ENCODE data around the gene IVD.

Gene IVD

DNA sequence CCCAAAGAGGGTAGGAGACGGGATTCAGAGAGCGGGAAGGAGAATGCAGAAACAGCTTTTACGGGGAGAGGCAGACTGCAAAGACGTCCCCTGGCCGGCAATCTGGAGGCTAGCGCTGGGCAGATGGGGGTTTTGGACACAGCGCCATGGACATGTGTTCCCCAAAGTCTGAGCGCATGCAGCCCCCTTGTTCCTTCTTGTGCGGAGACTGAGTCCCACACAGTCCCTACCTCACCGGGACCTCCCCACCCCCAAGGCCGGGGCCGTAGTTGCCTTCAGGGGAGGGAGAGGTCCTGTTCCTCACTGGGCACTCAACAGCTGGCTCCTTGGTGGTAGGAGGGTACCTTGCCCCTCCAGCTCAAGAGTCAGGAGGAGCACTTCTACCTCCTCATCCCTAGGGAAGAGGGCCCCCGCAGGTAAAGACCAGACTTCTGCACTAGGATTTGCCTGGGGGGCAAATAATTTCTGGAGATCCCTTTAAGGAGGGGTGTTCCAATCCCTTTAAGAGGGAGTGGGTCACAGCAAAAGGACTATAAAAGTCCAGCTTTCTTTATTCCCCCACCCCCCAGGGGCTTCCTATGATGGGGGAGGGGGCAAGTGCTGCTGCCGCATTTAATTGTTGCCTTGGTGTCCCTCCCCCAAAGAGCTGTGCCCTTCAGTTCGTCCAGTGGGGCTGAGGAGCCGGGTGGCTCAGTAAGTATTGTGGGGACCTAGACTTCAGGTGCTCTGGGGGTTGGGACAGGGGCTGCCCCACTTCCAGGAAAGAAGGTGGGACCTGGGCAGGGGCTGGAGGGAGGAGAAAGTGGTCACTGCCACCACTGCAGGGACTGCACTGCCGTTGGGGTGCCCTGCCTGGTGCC, 31.5 kb downstream of the IVD start:
- DNase-seq (ENCODE audit: extremely low read depth in 1 of 2, low read depth in 1 of 2), result no peak

DNA sequence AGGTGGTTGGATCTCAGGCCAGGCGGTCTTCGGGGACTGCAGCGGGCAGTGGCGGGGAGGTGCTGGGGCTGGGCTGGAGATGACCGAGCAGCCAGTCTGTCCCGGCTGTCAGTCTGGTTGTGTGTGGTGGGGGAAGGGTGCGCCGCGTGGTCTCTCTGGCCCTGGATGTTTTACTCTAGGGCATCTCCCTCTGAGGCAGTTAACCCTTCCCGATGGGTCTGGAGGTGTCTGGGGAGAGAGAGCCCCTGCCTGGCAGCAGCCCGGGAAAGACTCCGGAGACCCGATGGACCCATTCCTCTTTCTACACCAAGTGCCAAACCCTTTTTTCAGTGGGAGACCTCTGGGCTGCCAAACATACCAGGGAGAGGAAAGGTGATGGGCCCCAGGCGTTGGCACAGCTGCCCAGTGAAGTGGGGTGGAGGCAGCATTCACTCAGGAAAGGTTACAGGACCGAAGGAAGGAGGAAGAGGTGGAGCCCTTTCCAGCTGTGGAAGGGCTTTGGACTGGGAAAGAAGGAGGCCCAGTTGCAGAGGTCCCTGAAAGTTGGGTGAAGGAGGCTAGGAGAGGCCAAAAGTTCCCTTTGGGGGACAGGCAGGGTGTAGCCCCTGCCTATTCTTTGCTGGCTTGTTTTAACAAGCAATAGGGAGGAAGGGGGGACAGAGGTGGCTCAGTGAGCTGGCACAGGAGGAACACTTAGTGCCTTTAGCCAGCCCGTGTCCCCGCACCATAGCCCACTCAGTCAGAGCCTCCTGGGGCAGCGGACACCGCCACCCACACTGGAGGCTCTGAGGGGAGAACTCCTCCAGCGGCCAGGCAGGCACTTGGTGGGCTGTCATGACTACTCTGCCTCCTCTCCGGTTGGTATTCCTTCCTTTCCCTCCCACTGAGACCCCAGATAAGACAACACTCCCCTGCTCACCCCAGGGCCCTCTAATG, 32.4 kb downstream of the IVD start:
- DNase-seq (ENCODE audit: extremely low read depth in 1 of 2, low read depth in 1 of 2), result no peak

DNA sequence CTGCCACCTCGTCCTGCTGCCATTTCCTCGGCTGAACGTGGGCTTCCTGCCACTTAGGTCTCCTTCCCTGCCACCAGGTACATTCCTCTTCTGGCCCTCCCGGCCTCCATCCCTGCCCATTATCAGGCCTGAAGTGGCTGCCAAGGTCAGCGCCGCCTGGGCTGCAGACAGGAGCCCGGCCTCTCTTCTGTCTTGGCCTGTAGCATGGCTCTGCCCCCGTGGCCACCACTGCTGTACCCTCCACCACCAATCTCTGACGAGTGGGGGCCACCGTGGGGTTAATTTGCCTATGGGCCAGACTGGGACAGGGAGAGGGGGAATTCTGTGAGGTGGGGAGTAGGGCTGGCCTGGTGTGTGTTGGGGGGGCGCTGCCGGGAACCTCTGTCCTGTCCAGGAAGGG, 33.1 kb downstream of the IVD start:
- DNase-seq (ENCODE audit: extremely low read depth in 1 of 2, low read depth in 1 of 2), result no peak

DNA sequence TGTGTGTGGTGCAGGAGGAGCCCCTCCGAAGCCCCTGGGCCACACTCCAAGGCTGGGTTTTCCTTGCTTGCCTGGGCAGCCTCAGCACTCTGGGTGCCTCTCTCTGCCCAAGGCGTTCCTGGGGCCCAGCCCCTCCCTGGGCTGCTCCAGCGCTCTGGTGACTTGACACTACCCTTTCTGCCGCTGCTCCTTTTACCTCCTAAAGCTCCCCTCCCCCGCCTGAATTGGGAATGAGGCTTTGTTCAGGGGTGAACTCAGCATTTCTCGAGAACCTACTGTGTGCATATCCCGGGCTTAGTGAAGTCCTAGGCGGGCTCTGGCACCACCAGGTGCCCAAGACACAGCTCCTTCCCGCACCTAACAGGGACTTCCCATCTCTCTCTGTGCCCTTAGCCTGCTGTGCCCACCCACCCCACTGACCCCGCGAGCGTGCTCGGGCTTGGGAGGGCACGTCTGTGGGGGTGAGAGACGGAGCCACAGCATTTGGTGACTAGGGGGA, 33.9 kb downstream of the IVD start:
- no peak for DNase-seq (ENCODE audit: extremely low read depth in 1 of 2, low read depth in 1 of 2)

DNA sequence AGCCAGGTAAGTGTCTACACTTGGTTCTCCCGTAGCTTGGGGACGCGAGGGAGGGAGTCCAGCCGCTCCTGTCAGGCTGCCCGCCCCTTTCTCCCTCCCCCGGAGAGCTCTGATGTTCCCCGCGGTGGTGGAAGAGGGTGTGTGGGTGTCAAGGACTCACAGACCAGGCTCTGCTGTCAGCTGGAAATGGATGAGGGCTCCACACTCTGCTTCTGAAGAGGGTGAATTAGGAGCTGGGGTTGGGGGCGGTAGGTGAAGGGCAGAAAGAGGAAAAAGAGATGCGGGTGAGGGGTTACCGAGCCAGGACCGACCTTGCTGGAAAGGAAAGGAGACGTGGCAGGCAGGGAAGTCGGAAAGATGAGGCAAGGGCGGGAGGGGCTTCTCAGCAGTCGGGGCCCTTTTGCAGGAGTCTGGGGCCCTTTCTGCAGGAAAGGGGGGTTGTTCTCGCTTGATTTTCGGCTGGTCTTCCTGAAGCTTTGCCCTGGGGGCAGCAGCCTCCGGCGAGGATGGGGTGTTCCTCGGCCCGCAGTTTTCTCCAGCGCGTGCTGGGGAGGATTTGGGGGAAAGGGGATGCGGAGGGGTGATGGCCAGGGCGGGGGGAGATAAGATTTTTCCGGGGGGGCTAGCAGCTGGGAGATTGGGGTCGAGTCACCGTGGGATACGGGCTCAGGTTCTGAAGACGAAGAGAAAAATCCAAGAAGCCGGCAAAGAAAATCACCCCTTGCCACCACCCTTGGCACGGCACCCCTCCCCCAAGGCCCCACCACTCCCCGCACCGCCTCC, 34.6 kb downstream of the IVD start:
- no peak for DNase-seq (ENCODE audit: extremely low read depth in 1 of 2, low read depth in 1 of 2)

DNA sequence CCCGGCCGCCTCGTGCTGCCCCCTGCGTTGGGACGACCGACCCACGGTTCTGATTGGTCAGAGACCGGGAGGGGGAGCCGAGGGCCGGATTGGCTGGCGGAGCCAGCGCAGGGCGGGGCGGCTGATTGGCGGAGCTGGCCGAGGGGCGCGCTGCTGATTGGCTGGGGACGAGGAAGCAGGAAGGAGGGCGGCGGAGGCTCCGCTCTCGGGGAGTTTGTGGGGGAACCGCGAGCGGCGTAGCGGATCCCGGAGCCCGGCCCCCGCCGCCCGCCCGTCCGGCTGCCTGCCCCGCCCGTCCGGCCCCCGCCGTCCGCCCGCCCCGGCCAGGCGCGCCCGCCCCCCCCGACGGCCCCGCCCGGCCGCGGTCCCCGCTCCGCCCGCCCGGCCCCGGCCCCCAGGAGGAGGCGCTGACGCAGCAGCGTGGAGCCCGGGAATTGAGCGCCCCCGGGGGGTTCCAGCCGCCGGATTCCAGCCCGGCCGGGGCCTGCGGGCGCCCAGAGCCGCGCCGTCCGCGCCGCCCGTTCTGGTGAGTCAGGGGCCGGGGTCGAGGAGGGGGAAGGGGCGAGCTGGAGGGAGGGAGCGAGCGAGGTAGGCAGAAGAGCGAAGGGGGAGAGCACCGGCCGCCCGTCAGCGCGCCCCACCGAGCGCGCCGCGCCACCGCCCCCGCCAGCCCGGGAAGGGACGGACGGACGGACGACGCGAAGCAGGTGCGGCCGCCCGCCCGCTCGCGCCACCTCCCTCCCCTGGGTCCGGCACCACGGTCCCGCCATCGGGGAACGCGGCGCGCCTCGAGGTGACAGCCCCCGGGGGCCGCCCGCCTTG, 35.4 kb downstream of the IVD start, which contains the start of gene BAHD1:
Gene BAHD1 (plus strand): TSS at position 211 of the 822 bp plus-strand sequence. CDS start 17,512 bp downstream, outside the sequence.
- DNase-seq (ENCODE audit: extremely low read depth in 1 of 2, low read depth in 1 of 2), result peak; percentile 96 to 97

DNA sequence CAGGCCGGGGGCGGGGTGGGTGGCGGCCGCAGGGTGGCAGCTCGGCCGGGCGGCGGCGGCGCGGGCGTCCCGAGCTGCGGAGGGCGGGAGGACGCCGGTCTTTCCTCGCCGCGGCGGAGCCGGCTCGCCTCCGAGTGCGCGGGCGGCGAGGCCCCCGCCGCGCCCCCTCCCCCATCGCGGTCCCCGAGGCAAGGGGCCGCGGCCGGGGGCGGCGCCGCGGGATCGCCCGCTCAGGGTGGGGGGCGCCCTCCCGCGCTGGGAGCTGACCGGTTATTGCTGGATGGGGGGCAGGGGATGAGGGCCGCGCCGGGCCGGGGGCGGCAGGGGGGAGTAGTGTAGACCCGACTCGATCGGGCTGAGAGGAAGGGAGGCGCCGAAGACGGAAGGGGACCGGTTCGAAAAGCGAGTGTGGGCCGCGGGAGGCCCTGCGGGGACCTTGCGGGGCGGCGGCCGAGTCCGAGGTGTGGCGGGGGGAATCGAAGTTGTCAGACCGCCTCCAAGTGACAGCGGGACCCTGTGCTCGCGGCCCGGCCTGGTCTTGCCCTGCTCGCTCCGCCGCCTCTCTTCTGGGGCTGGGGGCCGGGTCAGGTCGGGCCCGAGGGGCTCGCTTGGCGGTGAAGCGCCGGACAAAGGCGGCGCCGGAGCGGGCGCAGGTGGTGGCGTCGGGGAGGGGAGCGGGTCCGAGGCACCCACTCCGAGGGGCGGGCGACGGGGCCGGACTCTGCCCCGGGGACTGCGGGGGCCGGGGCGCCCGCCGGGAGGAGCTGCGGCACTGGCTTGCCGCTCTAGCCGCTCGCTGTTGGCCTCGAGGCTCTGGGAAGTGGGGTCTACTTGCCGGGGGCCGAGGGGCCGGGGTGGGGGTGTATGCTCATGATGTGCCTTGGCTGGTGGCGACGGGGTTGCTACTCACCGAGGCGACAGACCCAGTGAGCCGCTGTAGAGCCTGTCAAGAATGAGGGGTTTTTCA, 36.3 kb downstream of the IVD start:
- no peak for DNase-seq (ENCODE audit: extremely low read depth in 1 of 2, low read depth in 1 of 2)

DNA sequence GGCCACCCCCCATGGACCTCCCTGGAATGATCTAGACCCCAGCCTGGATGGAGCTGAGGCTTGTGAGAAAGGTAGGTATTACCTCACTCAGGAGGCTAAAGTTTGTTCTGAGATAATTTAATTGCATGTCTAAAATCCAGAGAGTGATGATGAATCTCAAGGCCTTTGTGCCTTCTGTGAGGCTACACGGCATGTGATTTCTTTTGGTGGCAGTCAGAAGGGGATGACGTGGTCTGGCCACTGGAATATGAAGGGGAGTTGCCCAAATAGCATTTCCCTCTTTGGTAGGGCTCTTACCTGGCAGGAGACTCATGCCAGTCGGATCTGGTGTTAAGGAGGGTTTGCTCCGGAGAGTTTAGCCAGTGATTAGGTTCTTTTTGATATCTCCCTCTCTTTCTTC, 37.7 kb downstream of the IVD start:
- DNase-seq (ENCODE audit: extremely low read depth in 1 of 2, low read depth in 1 of 2), result no peak

DNA sequence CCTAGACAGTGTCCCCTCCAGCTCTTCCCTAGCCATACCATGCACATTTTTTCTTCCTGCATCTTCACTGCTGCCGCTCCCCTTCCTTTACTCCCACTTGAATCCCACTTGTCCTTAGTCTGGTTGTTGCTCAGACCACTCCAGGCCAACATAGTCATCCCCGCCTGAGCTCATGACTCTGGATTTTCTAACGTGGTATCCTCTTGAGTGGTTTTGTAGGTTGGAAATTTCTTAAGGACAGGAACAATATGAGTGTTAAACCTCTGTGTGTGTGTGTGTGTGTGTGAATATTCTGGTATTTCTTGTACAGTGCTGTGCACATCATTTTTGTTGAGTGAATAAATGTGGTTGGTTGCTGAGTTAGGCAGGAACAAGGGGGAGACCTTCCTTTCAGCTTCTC, 38.3 kb downstream of the IVD start:
- no peak for DNase-seq (ENCODE audit: extremely low read depth in 1 of 2, low read depth in 1 of 2)

DNA sequence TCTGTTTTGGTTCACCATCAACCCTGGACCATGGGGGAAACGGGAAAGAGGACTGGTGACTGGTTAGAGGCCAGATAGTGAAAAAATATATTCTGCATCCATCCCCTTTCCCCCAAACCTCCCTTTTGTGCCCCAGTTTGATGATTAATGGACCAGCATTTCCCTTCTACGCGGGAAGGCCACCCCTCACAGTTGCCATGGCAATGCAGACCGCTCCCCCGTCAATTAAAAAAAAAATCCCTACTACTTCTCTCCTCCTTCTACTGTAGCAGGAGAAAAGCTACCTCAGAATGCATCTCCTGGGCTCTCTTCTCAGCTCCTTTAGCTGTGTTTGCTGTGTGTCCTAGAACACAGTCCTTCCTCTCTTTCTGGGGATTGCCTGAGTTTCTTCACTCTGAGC, 39.1 kb downstream of the IVD start:
- no peak for DNase-seq (ENCODE audit: extremely low read depth in 1 of 2, low read depth in 1 of 2)

DNA sequence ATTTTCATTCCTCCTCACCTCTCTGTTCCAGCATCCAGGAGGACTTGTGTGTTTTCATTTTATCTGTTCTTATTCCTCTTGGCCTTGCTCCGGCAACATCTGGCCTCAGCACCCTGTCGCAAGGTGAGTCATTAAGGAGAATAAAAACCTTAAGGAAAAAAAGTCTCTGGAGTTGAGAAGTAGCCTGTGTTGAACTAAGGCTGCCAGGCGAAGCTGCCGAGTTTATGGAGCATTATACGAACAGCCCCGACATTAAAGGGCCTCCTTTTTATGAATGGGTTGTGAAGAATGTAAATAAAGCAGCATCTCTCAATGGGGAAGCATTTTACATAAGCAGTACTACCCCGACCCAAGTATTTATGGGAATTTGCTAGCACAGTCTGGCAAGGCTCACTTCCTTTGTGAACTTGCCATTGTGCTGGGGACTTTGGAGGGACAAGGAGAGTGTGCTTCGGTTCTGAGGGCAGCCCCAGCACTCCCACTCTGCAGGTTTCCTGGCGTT, 39.9 kb downstream of the IVD start:
- no peak for DNase-seq (ENCODE audit: extremely low read depth in 1 of 2, low read depth in 1 of 2)

DNA sequence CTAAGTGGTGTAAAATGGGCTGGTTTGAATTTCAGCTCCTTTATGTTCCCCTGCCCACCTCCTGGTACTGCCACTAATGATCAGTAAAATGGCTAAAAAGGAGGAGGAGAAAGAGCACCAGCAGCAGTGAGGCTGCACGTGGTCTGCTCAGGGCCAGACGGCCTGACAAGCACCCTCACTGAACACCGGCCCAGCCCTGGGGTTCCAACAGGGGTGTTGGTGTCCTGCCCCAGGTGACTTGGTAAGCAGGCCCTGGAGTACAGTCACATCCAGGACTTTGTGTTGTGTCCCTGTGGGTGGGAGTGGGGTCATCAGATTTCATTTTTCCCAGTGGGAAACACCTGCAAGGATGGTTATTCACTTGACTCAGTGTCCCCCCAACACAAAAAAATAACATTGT, 40.5 kb downstream of the IVD start:
- DNase-seq (ENCODE audit: extremely low read depth in 1 of 2, low read depth in 1 of 2), result no peak

DNA sequence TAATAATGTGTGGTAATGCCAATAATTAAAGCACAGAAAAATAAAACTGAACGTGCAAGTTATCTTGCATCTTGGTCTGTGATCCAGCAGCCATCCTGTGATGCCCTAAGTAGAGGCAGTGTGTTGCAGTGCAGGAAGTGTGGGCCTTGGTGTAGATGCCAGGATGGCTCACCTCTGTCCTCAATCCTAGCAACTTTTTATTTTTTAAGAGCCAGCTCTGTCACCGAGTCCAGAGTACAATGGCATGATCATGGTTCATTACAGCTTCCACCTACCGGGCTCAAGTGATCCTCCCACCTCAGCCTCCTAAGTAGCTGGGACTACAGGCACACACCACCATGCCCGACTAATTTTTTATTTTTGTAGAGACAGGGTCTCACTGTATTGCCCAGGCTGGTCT, 42.8 kb downstream of the IVD start:
- DNase-seq (ENCODE audit: extremely low read depth in 1 of 2, low read depth in 1 of 2), result no peak

DNA sequence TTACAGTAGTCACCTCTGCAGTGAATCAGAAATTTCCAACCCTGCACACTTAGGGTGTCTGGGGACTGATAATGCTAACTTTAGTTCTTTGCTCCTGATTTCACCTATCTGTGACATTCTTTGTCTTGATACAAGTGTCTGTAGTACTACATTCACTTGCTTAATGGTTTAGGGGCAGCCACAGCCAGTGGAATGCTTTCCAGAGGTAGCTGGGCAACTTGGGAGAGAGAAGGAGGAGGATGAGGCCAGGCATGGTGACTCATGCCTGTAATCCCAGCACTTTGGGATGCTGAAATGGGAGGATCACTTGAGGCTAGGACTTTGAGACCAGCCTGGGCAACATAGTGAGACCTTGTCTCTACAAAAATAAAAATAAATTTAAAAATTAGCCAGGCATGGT, 43.7 kb downstream of the IVD start:
- no peak for DNase-seq (ENCODE audit: extremely low read depth in 1 of 2, low read depth in 1 of 2)

DNA sequence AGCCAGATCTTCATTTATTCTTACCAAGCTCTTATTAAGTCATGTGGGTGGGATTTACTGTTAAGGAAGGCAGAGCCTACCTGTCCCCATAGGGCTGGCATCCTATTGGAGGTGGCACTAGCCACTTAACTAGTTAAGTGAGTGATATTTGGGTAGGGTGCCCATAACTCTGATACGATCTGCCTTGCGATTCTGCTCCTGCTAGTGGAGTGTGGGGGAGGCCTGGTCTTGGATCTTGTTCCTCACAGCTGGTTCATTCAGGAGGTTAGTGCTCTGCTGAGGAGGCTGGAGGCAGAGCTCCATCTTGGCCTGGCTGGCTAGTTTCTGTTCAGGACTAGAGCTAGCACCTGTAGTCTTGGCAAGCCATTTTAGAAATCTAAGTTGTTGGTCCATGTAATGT, 44.5 kb downstream of the IVD start:
- DNase-seq (ENCODE audit: extremely low read depth in 1 of 2, low read depth in 1 of 2), result no peak

DNA sequence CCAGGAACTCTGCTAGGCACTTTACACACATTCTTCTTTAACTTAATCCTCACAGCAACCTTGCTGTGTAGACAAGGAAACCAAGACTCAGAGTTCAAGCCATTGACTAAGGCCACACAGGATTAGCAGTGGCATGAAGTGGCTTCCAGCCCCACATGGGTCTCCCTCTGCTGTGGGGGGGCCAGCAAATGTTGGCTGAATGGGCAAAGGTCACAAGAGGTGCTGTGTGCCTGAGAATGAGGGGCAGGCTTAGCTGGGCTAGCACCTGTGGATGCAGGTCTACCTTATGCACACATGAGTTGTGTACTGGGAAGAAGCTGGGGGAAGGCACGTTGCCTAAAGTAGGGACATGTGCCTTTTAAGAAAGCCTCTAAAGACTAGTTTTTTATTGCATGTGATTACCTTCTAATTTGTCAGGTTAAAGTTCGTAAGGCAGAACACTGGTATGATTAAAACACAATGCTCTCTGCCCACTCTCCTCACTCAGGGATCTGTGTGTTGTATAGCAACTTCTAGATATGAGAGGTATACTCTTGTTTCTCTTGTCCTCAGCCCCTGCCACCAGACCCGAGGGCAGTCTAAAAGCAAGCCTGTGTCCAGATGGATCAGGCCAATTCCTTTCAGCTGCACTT, 46.0 kb downstream of the IVD start:
- no peak for DNase-seq (ENCODE audit: extremely low read depth in 1 of 2, low read depth in 1 of 2)

DNA sequence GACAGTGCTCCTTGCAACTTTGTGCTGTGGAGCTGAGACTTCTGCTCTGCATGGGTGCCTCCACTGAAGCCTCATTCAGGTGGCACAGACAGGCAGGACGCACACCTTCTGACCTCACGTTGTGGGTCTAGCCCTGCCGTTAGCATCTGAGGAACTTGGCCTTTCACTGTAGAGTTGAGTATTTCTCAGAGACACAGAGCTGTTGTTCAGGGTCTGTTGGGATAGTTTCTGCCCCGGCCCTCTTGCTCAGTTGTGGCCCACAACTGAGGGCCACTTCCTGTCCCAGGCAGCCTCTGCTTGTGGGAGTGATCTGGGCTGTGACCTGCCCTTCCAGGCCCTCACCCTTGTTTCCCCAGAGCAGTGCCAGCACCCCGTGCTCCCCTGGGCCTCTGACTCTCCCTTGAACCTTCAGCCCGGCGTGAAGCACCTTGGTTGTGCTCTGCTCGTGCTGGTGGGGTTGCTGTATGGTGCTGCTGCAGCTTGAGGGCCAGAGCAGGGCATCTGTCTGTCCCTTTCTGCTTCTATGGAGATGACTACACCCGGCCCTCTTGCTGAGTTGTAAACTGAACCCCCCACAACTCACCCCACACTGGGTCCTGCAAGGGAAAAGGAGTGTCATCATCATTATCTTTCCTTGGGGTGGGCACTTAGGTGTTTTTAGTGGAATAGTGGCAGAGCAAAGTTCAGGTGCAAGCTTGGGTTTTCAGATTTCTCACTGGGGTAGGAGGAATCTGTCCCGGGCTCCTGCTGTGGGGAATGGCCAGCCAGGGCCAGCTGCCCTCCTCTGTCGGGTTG, 46.9 kb downstream of the IVD start:
- no peak for DNase-seq (ENCODE audit: extremely low read depth in 1 of 2, low read depth in 1 of 2)
